KOPT-K1 (cell line): ENCODE data around the gene NUP62.

Experiments
- H3K27ac ChIP-seq: fragments of 200-600 bp; sonication (generic); 2 replicates; pipeline ENCODE4 v1.5.1; 2016; ENCODE audit warnings: antibody characterized with exemption, mild to moderate bottlenecking, low read depth, low read length; ENCODE audit not compliant: poor library complexity, severe bottlenecking
- H3K36me3 ChIP-seq: fragments of 200-600 bp; sonication (generic); 2 replicates; pipeline ENCODE4 v1.5.1; 2017; ENCODE audit warnings: antibody characterized with exemption, mild to moderate bottlenecking, low read length, moderate library complexity; ENCODE audit not compliant: insufficient read depth
- H3K9me3 ChIP-seq: fragments of 200-600 bp; sonication (generic); 2 replicates; pipeline ENCODE4 v1.5.1; 2017; ENCODE audit warnings: antibody characterized with exemption, low read length, mild to moderate bottlenecking; ENCODE audit not compliant: insufficient read depth, poor library complexity, severe bottlenecking

Gene NUP62

GRCh38 chr19:49889038-49889686 is 40.1 kb downstream of the NUP62 start:
- Histone ChIP-seq H3K9me3 (no peaks in the 10 kb centered on the region), H3K27ac (no peak overlapping the region), H3K36me3 (peaks cover 8% of the 10 kb centered on the region; the same call in 1 of the 2 replicates)

GRCh38 chr19:49888510-49888824 is 40.8 kb downstream of the NUP62 start:
- Histone ChIP-seq H3K36me3 (peaks cover 15% of the 10 kb centered on the region; the same call in 1 of the 2 replicates), H3K9me3 (no peaks in the 10 kb centered on the region), H3K27ac (no peak overlapping the region)

GRCh38 chr19:49887665-49888509 is 41.4 kb downstream of the NUP62 start:
- peaks cover 21% of the 10 kb centered on the region; the same call in 1 of the 2 replicates for H3K36me3 ChIP-seq
- H3K9me3 ChIP-seq, result no peaks in the 10 kb centered on the region
- H3K27ac ChIP-seq, result no peak overlapping the region

- Histone ChIP-seq H3K9me3 (no peaks in the 10 kb centered on the region), H3K27ac (no peak overlapping the region), H3K36me3 (peaks cover 29% of the 10 kb centered on the region; the same call in 1 of the 2 replicates)
These were observed 42.2 kb downstream of the NUP62 start for GRCh38 chr19:49887037-49887664.

GRCh38 chr19:49884760-49885159 is 44.5 kb downstream of the NUP62 start:
- Histone ChIP-seq H3K36me3 (peaks cover 45% of the 10 kb centered on the region; the same call in 1 of the 2 replicates), H3K27ac (no peak overlapping the region), H3K9me3 (no peaks in the 10 kb centered on the region)

GRCh38 chr19:49884109-49884508 is 45.2 kb downstream of the NUP62 start:
- peaks cover 45% of the 10 kb centered on the region; the same call in 1 of the 2 replicates for H3K36me3 ChIP-seq
- no peaks in the 10 kb centered on the region for H3K9me3 ChIP-seq
- H3K27ac ChIP-seq, result no peak overlapping the region

GRCh38 chr19:49883094-49883493 is 46.2 kb downstream of the NUP62 start:
- Histone ChIP-seq H3K9me3 (no peaks in the 10 kb centered on the region), H3K36me3 (peaks cover 45% of the 10 kb centered on the region; the same call in 1 of the 2 replicates), H3K27ac (no peak overlapping the region)

GRCh38 chr19:49882643-49883042 is 46.7 kb downstream of the NUP62 start:
- Histone ChIP-seq H3K36me3 (peaks cover 45% of the 10 kb centered on the region; the same call in 1 of the 2 replicates), H3K9me3 (no peaks in the 10 kb centered on the region), H3K27ac (no peak overlapping the region)

- no peak overlapping the region for H3K27ac ChIP-seq
- H3K9me3 ChIP-seq, result no peaks in the 10 kb centered on the region
- H3K36me3 ChIP-seq, result peaks cover 45% of the 10 kb centered on the region; the same call in 1 of the 2 replicates
These were observed 47.5 kb downstream of the NUP62 start for GRCh38 chr19:49881672-49882394.

GRCh38 chr19:49881186-49881585 is 48.1 kb downstream of the NUP62 start:
- Histone ChIP-seq H3K36me3 (peaks cover 45% of the 10 kb centered on the region; the same call in 1 of the 2 replicates), H3K9me3 (no peaks in the 10 kb centered on the region)

GRCh38 chr19:49880162-49880869 is 49.0 kb downstream of the NUP62 start:
- no peaks in the 10 kb centered on the region for H3K9me3 ChIP-seq
- H3K27ac ChIP-seq, result no peak overlapping the region
- peaks cover 45% of the 10 kb centered on the region; the same call in 1 of the 2 replicates for H3K36me3 ChIP-seq

More at GRCh38 chr19:49881186-49881585, 48.1 kb downstream of the NUP62 start:
- no peak overlapping the region for H3K27ac ChIP-seq

GRCh38 chr19:49879243-49879963 is 49.9 kb downstream of the NUP62 start:
- no peaks in the 10 kb centered on the region for H3K9me3 ChIP-seq
- no peak overlapping the region for H3K27ac ChIP-seq
- peaks cover 39% of the 10 kb centered on the region; the same call in 1 of the 2 replicates for H3K36me3 ChIP-seq

GRCh38 chr19:49878744-49879070 is 50.6 kb downstream of the NUP62 start:
- Histone ChIP-seq H3K36me3 (peaks cover 32% of the 10 kb centered on the region; the same call in 1 of the 2 replicates), H3K27ac (peak overlapping the region; percentile 96), H3K9me3 (no peaks in the 10 kb centered on the region)
